Right ventricle myocardium superior (tissue), 1 donor: Measurements from ENCODE around the gene MMD. TPM values are rescaled to one million over a fixed set of nuclear protein-coding genes. Genes with fewer than 3 reads are reported as not detected.
"Not testable (repeated sequence)": the region's sequence is repeated elsewhere in the genome, so short reads cannot be mapped to it uniquely, and the experiment has no call there.

Experiments
- ATAC-seq: fragments of 200-7000 bp; cut with Tn5 transposase; one replicate; pipeline ENCODE4 v1.9.1; 2020; ENCODE audit warnings: mild to moderate bottlenecking; ENCODE audit not compliant: poor library complexity
- DNase-seq: peaks from one replicate; pipeline ENCODE4 v3.0.0-alpha.2; 2020
- intact Hi-C: fragments of 100-400 bp; cut with DNase I; formaldehyde crosslinking; loops from one replicate; pipeline ENCODE4 v1.11.2; 2022
- total RNA-seq: library from RNA; stranded (reverse); fragmentation: NEBNext Ultra II Directional; extraction: Animal tissue kit (Norgen Biotek cat#: 25700); gene quantifications from one replicate; pipeline ENCODE4 v1.2.1, GENCODE V29; 2021
- donor health status: DM: no; HTN: yes; CAD: no; lungs with severe emphysema.

MMD gene
- total RNA-seq, 1 donor from 2014 or later = 13.4 TPM

- DNase-seq, intact Hi-C loops, ATAC-seq: not testable (repeated sequence)
Measured at GRCh38 chr17:55446004-55446403, 24.4 kb upstream of the MMD start.

GRCh38 chr17:55444471-55445441, 23.1 kb upstream of the MMD start:
- no peak for ATAC-seq
- intact Hi-C loops = no loop called here
- no peak for DNase-seq

GRCh38 chr17:55443904-55444303, 22.3 kb upstream of the MMD start:
- ATAC-seq = no peak
- DNase-seq = no peak
- intact Hi-C loops = no loop called here

- intact Hi-C loops = no loop called here
- no peak for DNase-seq
- ATAC-seq = no peak
Measured at GRCh38 chr17:55442953-55443683, 21.5 kb upstream of the MMD start.

GRCh38 chr17:55442462-55442861, 20.8 kb upstream of the MMD start:
- ATAC-seq (peak; percentile 84), DNase-seq (no peak)
- intact Hi-C loops = no loop called here

GRCh38 chr17:55441544-55441943, 19.9 kb upstream of the MMD start:
- DNase-seq = no peak
- ATAC-seq = no peak
- intact Hi-C loops = no loop called here

GRCh38 chr17:55440391-55440790, 18.8 kb upstream of the MMD start:
- ATAC-seq = no peak
- no peak for DNase-seq
- intact Hi-C loops = no loop called here

- ATAC-seq (peak; percentile 68), DNase-seq (no peak)
- intact Hi-C loops = no loop called here
Measured at GRCh38 chr17:55437159-55437605, 15.5 kb upstream of the MMD start.

- intact Hi-C loops = no loop called here
- ATAC-seq (no peak), DNase-seq (no peak)
Measured at GRCh38 chr17:55436224-55437158, 14.9 kb upstream of the MMD start.

GRCh38 chr17:55435408-55435807, 13.8 kb upstream of the MMD start:
- intact Hi-C loops = no loop called here
- no peak for ATAC-seq
- DNase-seq = no peak

GRCh38 chr17:55434721-55435120, 13.1 kb upstream of the MMD start:
- intact Hi-C loops = no loop called here

GRCh38 chr17:55433629-55434422, 12.2 kb upstream of the MMD start:
- no peak for ATAC-seq
- intact Hi-C loops = no loop called here
- no peak for DNase-seq

More at GRCh38 chr17:55434721-55435120, 13.1 kb upstream of the MMD start:
- ATAC-seq (no peak), DNase-seq (no peak)

- no peak for DNase-seq
- intact Hi-C loops = no loop called here
- ATAC-seq = no peak
Measured at GRCh38 chr17:55433029-55433628, 11.5 kb upstream of the MMD start.

- ATAC-seq = no peak
- DNase-seq = no peak
- intact Hi-C loops = no loop called here
Measured at GRCh38 chr17:55432358-55433028, 10.9 kb upstream of the MMD start.

GRCh38 chr17:55431914-55432313, 10.3 kb upstream of the MMD start:
- intact Hi-C loops, DNase-seq, ATAC-seq: not testable (repeated sequence)

- intact Hi-C loops = no loop called here
- DNase-seq = no peak
- peak; percentile 92 for ATAC-seq
Measured at GRCh38 chr17:55430541-55431288, 9.1 kb upstream of the MMD start.

- intact Hi-C loops = no loop called here
- DNase-seq (no peak), ATAC-seq (no peak)
Measured at GRCh38 chr17:55427587-55427882, 5.9 kb upstream of the MMD start.
